GM12801 (cell line): ENCODE data around the gene PRSS21.

ENCODE experiments used
- TF ChIP-seq, protein P1 (sequence below): IDR thresholded peaks from one replicate; pipeline ENCODE4 v1.5.1; 2011; ENCODE audit warnings: control low read depth; ENCODE audit not compliant: insufficient read length; ENCODE audit errors: extremely low read depth

The PRSS21 gene

DNA sequence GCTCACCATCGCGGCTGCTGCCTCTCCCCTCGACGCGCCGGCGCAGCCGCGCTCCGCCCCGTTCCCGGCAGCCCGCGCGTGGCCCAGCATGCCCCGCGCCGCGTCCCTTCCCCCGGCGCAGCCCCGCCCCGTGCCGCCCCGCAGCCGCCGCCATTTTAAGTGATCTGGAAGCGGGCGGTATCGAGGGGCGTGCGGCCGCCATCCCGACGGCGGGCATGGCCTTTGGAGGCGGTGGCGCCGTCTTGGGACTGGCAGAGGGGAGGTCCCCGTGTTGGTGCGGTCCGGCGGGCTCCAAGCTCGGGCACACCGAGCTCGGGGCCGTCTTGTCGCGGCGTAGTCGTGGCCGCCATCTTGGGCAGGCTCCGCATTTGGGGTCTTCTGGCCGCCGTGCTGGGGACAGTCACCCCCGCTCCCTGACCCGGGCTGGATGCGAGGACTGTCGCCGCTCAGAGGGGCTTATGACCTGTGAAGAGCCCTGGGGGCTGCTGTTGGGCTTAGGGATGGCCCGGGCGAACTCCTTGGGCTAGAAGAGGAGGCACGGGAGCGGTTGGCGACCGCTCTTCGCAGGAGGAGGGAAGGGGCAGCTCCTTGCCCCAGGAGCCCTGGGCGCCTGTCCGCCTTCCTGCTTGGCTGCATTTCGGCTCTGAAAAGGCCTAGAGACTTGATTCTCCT lies 39.7 kb upstream of the PRSS21 start, which contains the start of gene ELOB:
TSS of gene ELOB (minus strand) at position 50 of the 672 bp plus-strand sequence. CDS start at position 9, 41 bp downstream.
- TF ChIP-seq, protein P1, sequence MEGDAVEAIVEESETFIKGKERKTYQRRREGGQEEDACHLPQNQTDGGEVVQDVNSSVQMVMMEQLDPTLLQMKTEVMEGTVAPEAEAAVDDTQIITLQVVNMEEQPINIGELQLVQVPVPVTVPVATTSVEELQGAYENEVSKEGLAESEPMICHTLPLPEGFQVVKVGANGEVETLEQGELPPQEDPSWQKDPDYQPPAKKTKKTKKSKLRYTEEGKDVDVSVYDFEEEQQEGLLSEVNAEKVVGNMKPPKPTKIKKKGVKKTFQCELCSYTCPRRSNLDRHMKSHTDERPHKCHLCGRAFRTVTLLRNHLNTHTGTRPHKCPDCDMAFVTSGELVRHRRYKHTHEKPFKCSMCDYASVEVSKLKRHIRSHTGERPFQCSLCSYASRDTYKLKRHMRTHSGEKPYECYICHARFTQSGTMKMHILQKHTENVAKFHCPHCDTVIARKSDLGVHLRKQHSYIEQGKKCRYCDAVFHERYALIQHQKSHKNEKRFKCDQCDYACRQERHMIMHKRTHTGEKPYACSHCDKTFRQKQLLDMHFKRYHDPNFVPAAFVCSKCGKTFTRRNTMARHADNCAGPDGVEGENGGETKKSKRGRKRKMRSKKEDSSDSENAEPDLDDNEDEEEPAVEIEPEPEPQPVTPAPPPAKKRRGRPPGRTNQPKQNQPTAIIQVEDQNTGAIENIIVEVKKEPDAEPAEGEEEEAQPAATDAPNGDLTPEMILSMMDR: no peak

DNA sequence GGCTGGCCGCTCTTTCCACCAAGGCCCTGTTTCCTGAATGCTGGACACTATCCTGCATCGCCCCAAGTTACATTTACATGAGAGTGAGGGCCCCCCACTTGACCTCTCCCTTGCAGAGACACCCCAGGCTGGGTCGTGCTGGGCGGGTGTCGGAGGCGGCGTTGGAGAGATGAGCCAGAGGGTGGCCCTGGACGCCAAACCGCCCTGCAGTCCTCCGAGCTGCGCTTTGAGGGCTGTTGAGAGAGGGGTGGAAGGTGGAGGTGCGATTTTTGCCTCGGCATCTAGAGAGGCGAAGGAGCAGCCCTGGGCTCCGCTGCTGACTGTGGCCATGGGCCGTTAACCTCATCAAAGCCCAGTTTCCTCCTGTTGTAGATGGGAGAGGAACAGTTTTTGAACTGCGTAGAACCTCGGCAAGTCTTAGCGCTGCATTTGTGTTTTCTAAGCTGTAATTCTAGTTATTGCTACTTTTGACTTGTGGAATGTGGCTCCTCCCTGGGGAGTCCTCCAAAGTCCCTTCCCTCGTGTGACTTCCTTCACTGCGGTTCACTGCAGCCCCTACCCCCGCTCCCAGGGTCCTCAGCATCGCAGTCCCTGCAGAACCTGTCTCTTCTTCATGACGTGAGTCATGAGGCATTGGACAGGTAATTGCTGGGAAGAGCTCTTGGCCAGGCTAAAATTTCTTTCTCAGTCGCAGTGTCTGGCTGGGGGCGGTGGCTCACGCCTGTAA lies 39.0 kb upstream of the PRSS21 start:
- TF ChIP-seq, protein P1: no peak

DNA sequence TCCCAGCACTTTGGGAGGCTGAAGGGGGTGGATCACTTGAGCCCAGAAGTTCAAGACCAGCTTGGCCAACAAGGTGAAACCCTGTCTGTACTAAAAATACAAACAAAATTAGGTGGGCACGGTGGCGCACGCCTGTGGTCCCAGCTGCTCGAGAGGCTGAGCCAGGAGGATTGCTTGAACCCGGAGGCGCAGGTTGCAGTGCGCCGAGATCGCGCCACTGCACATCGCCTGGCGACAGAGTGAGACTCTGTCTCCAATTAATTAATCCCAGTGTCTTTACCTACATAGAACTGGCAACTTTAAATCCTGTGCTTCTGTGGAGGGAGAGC lies 38.4 kb upstream of the PRSS21 start:
- TF ChIP-seq, protein P1: no peak

DNA sequence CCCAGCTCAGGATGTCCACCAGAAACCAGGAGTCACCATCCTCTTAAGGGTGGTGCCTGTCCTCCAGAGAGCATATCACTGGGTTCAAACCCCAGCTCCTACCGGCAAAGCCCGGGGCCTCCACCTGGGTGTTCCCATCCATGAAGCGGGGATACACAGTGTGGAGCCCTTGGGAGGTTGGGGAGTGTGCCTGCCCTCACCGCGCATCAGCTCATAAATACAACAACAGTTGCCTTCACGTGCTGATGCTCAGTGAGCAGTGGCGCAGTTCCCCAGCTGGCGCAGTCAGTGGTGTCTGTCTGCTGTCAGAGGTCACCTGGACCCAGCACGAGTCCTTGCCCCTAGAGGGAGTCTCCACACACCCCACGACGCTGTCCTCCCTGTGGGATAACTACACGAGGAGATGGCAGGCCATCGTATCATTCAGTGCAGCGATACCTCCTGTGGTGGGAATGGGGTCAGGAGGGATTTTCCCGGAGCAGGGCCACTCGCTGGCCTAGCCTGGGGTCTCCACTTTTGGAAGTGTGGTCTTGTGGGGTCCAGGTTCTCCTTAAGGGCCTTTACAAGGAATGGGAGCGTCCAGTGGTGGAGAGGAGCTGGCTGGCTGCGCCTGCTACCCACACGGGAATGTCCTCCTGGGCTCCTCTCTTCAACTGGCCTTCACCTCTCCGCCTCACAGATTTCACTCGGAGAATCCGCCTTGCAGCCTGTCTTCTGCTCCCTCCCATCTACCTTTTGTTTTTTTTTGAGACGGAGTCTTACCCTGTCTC lies 37.7 kb upstream of the PRSS21 start:
- TF ChIP-seq, protein P1: no peak

DNA sequence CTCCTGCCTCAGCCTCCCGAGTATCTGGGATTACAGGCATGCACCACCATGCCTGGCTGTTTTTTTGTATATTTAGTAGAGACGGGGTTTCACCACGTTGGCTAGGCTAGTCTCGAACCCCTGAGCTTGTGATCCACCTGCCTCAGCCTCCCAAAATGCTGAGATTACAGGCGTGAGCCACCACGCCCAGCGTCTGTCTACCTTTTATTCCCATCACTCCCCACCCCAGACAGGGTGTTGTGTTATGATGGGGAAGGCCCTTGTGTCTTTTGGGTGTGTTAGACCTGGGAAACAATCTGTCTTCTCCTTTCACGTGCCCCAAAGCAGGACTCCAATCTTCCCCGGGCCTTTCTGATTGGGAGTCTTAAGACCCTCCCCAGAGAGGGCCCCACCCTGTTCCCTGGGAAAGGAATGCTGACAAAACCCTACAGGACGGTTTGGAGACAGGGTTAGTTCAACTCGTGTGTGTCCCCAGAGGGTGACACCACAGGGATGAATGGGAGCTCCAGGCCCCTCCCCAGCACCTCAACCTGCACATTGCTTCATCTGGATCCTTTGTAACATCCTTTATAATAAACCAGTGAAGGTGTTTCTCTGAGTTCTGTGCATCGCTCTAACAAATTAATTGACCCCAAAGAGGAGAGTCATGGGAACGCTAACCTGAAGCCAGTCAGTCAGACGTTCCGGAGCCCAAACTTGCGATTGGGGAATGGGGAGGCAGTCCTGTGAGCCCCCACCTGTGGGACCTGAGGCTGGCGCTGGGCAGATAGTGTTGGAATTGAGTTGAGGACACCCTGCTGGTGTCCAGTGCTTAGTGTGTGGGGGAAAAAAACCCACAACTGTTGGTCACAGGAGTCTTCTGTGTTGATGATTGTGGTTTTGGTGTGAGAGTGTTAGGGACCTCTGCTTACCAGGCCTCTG lies 36.8 kb upstream of the PRSS21 start:
- TF ChIP-seq, protein P1: no peak

DNA sequence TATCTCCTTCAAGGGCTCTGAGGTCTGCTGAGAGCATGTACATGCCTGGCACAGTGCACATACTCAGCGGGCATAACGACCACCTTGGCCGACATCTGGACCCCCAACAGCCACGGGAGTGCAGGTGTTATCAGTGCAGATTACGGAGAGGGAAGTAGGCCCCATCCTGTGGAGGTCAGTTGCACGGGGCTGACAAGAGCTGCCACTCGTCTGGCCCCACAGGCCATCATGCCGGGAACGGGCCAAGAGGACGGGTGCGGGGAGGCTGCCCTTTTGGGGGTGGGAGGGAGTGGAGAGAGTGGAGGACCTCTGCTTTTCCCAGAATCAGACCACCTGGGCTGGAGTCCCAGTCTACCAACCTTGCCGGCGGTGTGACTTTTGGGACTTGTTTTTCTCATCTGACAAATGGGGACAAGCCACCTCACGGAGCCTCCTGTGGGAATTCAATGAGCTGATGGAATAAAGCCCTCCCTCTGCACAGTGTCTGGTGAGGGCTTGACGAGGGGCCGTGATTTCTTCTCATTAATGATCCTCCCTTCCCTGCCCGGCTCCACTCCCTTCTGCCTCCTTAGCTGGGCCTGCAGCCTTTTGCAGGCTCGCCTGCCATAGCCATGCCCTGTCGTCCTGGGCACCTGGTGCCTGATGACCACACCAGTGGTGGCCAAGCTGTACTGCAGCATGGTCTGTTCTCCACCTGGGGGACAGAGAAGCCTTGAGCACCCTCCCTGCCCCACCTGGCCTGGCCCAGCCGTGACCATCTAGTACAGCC lies 34.3 kb upstream of the PRSS21 start:
- TF ChIP-seq, protein P1: no peak
